K562 (cell line): ENCODE data around the gene GUK1.

ENCODE experiments used
- CBX1 ChIP-seq: sonication (generic); IDR thresholded peaks from 2 replicates; pipeline ENCODE4 v1.6.1; 2016; ENCODE audit warnings: antibody characterized with exemption, low read depth, mild to moderate bottlenecking
- CC2D1A ChIP-seq: fragments of 450-650 bp; IDR thresholded peaks from 2 replicates; pipeline ENCODE4 v1.6.1; 2017; ENCODE audit warnings: mild to moderate bottlenecking
- CEBPB ChIP-seq: fragments of 450-650 bp; IDR thresholded peaks from 2 replicates; pipeline ENCODE4 v1.6.1; 2016; ENCODE audit warnings: missing genetic modification characterization, missing compliant biosample characterization
- GTF2F1 ChIP-seq: IDR thresholded peaks from 2 replicates; pipeline ENCODE4 v1.6.1; 2011; ENCODE audit warnings: low read depth, low read length, improper control_type of control experiment
- HNRNPL ChIP-seq: fragments of 200-400 bp; formaldehyde crosslinking; IDR thresholded peaks from 2 replicates; pipeline ENCODE4 v1.6.1; 2017; ENCODE audit warnings: low read depth, mild to moderate bottlenecking, low read length
- KDM5B ChIP-seq: fragments of 200-600 bp; sonication (generic); IDR thresholded peaks from 2 replicates; pipeline ENCODE4 v1.6.1; 2012; ENCODE audit warnings: low read depth, mild to moderate bottlenecking, moderate library complexity, low read length, control low read depth, inconsistent platforms; ENCODE audit not compliant: insufficient replicate concordance
- PHF8 ChIP-seq: fragments of 200-600 bp; sonication (generic); IDR thresholded peaks from 2 replicates; pipeline ENCODE4 v1.6.1; 2012; ENCODE audit warnings: mixed run types, mild to moderate bottlenecking, inconsistent platforms, low read length, moderate library complexity, borderline replicate concordance
- STAT5B ChIP-seq: fragments of 250-450 bp; sonication (Bioruptor Pico); IDR thresholded peaks from 2 replicates; pipeline ENCODE4 v1.8.0; 2021; ENCODE audit warnings: mild to moderate bottlenecking, inconsistent platforms
- TEAD4 ChIP-seq, 2 experiments: sonication (generic) in 1 of 2; formaldehyde crosslinking in 1 of 2; IDR thresholded peaks; 2 replicates each; pipeline versions ENCODE4 v1.6.1 to v1.8.0; 2012 to 2022; ENCODE audit warnings: borderline replicate concordance in 1 of 2, inconsistent platforms in 1 of 2, low read length in 1 of 2, mild to moderate bottlenecking in 1 of 2, missing genetic modification reagents in 1 of 2
- ZNF318 ChIP-seq, 2 experiments: fragments of 450-650 bp; IDR thresholded peaks; 2 replicates each; pipeline ENCODE4 v1.6.1; 2016; ENCODE audit warnings: mild to moderate bottlenecking in 2 of 2, borderline replicate concordance in 1 of 2, low read depth in 1 of 2, moderate library complexity in 1 of 2

- no peak for TF ChIP-seq HNRNPL
- TF ChIP-seq CC2D1A: no peak
- TF ChIP-seq CEBPB: no peak
- TF ChIP-seq GTF2F1: no peak
- TF ChIP-seq STAT5B (CRISPR knock-in tag): no peak
- TF ChIP-seq TEAD4 (IDR thresholded peaks at IDR 0.05; ENCODE audit: low read length): no peak
- TF ChIP-seq TEAD4 (CRISPR knock-in tag; IDR thresholded peaks at IDR 0.05; ENCODE audit: borderline replicate concordance): no peak
- no peak for TF ChIP-seq KDM5B
- no peak for TF ChIP-seq PHF8
- no peak for TF ChIP-seq CBX1
- TF ChIP-seq ZNF318 (IDR thresholded peaks at IDR 0.05; ENCODE audit: borderline replicate concordance in 1 of 2, low read depth in 1 of 2): no peak
Observed at GRCh38 chr1:228108742-228109072, 31.4 kb upstream of the GUK1 start.
